IMR-90 (cell line): ENCODE measurements around the gene PRPF6. TPM values are rescaled to one million over a fixed set of nuclear protein-coding genes. Genes with fewer than 3 reads are reported as not detected.

Experiments used
- ATAC-seq: fragments of 200-7000 bp; cut with Tn5 transposase; 2 replicates; pipeline ENCODE4 v1.9.1; 2020; ENCODE audit warnings: low read depth, mild to moderate bottlenecking, moderate library complexity
- BruUV-seq: library from RNA; stranded (reverse); fragments of 400-500 nt; replicated peaks from 2 replicates; lab custom pipeline; 2021; lab: Mats Ljungman, UMichigan
- CTCF ChIA-PET: fragments of 300-600 bp; formaldehyde crosslinking; extraction: SDS; loops from one replicate; lab custom pipeline; 2021; ENCODE audit warnings: antibody characterized with exemption; lab: Yijun Ruan, JAX
- POLR2A ChIA-PET: fragments of 300-600 bp; sonication (Branson Sonifier 250); formaldehyde crosslinking; loops from one replicate; lab custom pipeline; 2022; ENCODE audit warnings: antibody characterized with exemption; ENCODE audit not compliant: unreplicated experiment; lab: Charles Lee
- DNase-seq: peaks from one replicate; pipeline ENCODE4 v3.0.0; 2013
- H2AFZ ChIP-seq: replicated peaks from 2 replicates; pipeline ENCODE3; 2013; ENCODE audit warnings: low read length, mild to moderate bottlenecking; ENCODE audit not compliant: poor library complexity
- H2AK5ac ChIP-seq: 2 replicates; pipeline ENCODE4 v1.6.1; 2013; ENCODE audit warnings: low read depth, low read length, inconsistent platforms
- H2AK9ac ChIP-seq: replicated peaks from 2 replicates; pipeline ENCODE3; 2013; ENCODE audit warnings: mild to moderate bottlenecking, low read depth, low read length, moderate library complexity; ENCODE audit not compliant: poor library complexity
- H2BK120ac ChIP-seq: 2 replicates; pipeline ENCODE4 v1.6.1; 2013; ENCODE audit warnings: low read depth, low read length, inconsistent platforms
- H2BK15ac ChIP-seq: 3 replicates; pipeline ENCODE4 v1.6.1; 2013; ENCODE audit warnings: low read depth, low read length, inconsistent platforms
- H2BK20ac ChIP-seq: 2 replicates; pipeline ENCODE4 v1.6.1; 2013; ENCODE audit warnings: low read depth, mild to moderate bottlenecking, inconsistent platforms, low read length, moderate library complexity
- H2BK5ac ChIP-seq: 2 replicates; pipeline ENCODE4 v1.6.1; 2013; ENCODE audit warnings: mild to moderate bottlenecking, low read depth, low read length, inconsistent platforms; ENCODE audit not compliant: poor library complexity, severe bottlenecking
- H3K14ac ChIP-seq: replicated peaks from 2 replicates; pipeline ENCODE4 v1.6.1; 2013; ENCODE audit warnings: low read depth, low read length, inconsistent platforms
- H3K18ac ChIP-seq: 2 replicates; pipeline ENCODE4 v1.6.1; 2013; ENCODE audit warnings: low read depth, low read length, control low read depth
- H3K23ac ChIP-seq: 2 replicates; pipeline ENCODE4 v1.6.1; 2013; ENCODE audit warnings: low read depth, low read length, inconsistent platforms
- H3K27ac ChIP-seq: 2 replicates; pipeline ENCODE4 v1.5.1; 2013; ENCODE audit warnings: mild to moderate bottlenecking, control low read depth, low read length; ENCODE audit not compliant: insufficient read depth
- H3K27me3 ChIP-seq: 2 replicates; pipeline ENCODE4 v1.6.1; 2013; ENCODE audit warnings: low read length; ENCODE audit not compliant: control insufficient read depth, insufficient read depth
- H3K36me3 ChIP-seq: 2 replicates; pipeline ENCODE4 v1.6.1; 2013; ENCODE audit warnings: low read length, mixed read lengths; ENCODE audit not compliant: control insufficient read depth, insufficient read depth
- H3K4ac ChIP-seq: 2 replicates; pipeline ENCODE4 v1.6.1; 2013; ENCODE audit warnings: low read depth, low read length, inconsistent platforms
- H3K4me1 ChIP-seq: 2 replicates; pipeline ENCODE4 v1.6.1; 2013; ENCODE audit warnings: low read length, mixed read lengths; ENCODE audit not compliant: control insufficient read depth, insufficient read depth
- H3K4me2 ChIP-seq: 2 replicates; pipeline ENCODE4 v1.6.1; 2013; ENCODE audit warnings: low read depth, mild to moderate bottlenecking, control low read depth, low read length, moderate library complexity
- H3K4me3 ChIP-seq: 2 replicates; pipeline ENCODE4 v1.5.1; 2013; ENCODE audit warnings: low read depth, mild to moderate bottlenecking, control low read depth, low read length, moderate library complexity; ENCODE audit not compliant: insufficient read depth
- H3K56ac ChIP-seq: 2 replicates; pipeline ENCODE4 v1.6.1; 2013; ENCODE audit warnings: low read length, inconsistent platforms; ENCODE audit not compliant: insufficient read depth; ENCODE audit errors: extremely low read depth
- H3K79me1 ChIP-seq, 2 experiments: 2 replicates each; pipeline ENCODE4 v1.6.1; 2013; ENCODE audit warnings: low read length in 2 of 2, inconsistent platforms in 1 of 2, low read depth in 1 of 2
- H3K9ac ChIP-seq: 2 replicates; pipeline ENCODE4 v1.6.1; 2013; ENCODE audit warnings: low read depth, low read length, control low read depth
- H3K9me1 ChIP-seq: 2 replicates; pipeline ENCODE4 v1.6.1; 2013; ENCODE audit warnings: low read length, inconsistent platforms; ENCODE audit not compliant: insufficient read depth
- H3K9me3 ChIP-seq: 2 replicates; pipeline ENCODE4 v1.6.1; 2013; ENCODE audit warnings: low read length; ENCODE audit not compliant: control insufficient read depth, insufficient read depth
- H4K20me1 ChIP-seq: 2 replicates; pipeline ENCODE4 v1.6.1; 2013; ENCODE audit warnings: low read length, inconsistent platforms; ENCODE audit not compliant: insufficient read depth
- H4K5ac ChIP-seq: 2 replicates; pipeline ENCODE4 v1.6.1; 2013; ENCODE audit warnings: mild to moderate bottlenecking, low read depth, low read length, control low read depth
- H4K8ac ChIP-seq, 2 experiments: 2 replicates each; pipeline ENCODE4 v1.6.1; 2013; ENCODE audit warnings: low read depth in 2 of 2, low read length in 2 of 2, control low read depth in 1 of 2, inconsistent platforms in 1 of 2
- H4K91ac ChIP-seq: 2 replicates; pipeline ENCODE4 v1.6.1; 2013; ENCODE audit warnings: low read depth, low read length, inconsistent platforms; ENCODE audit not compliant: insufficient read depth
- BHLHE40 ChIP-seq: fragments of 150-350 bp; IDR thresholded peaks from 2 replicates; pipeline ENCODE4 v1.6.1; 2016; ENCODE audit warnings: mild to moderate bottlenecking, low read depth, low read length
- MAZ ChIP-seq: IDR thresholded peaks from 2 replicates; pipeline ENCODE4 v1.6.1; 2012; ENCODE audit warnings: low read depth, mild to moderate bottlenecking, low read length, improper control_type of control experiment, moderate library complexity, borderline replicate concordance
- MXI1 ChIP-seq: IDR thresholded peaks from 2 replicates; pipeline ENCODE4 v1.6.1; 2012; ENCODE audit warnings: low read depth, mild to moderate bottlenecking, low read length, moderate library complexity, borderline replicate concordance
- NFE2L2 ChIP-seq: fragments of 150-350 bp; IDR thresholded peaks from 2 replicates; pipeline ENCODE4 v1.6.1; 2016; ENCODE audit warnings: low read depth, mild to moderate bottlenecking, low read length
- POLR2A ChIP-seq: IDR thresholded peaks from 2 replicates; pipeline ENCODE4 v1.6.1; 2012; ENCODE audit warnings: mild to moderate bottlenecking, low read depth, low read length
- RAD21 ChIP-seq: IDR thresholded peaks from 2 replicates; pipeline ENCODE4 v1.6.1; 2012; ENCODE audit warnings: low read length, improper control_type of control experiment
- RCOR1 ChIP-seq: IDR thresholded peaks from 2 replicates; pipeline ENCODE4 v1.6.1; 2012; ENCODE audit warnings: mild to moderate bottlenecking, low read length, improper control_type of control experiment; ENCODE audit not compliant: insufficient replicate concordance
- RFX5 ChIP-seq: IDR thresholded peaks from 2 replicates; pipeline ENCODE4 v1.8.0; 2012; ENCODE audit warnings: low read depth, mild to moderate bottlenecking, low read length, moderate library complexity
- WGBS, 2 experiments: methylation state at CpG; one replicate each; pipeline versions ENCODE4 v1.1.5 to v1.1.7; 2013; ENCODE audit warnings: missing lambda C conversion rate in 2 of 2; ENCODE audit not compliant: insufficient read length in 1 of 2; ENCODE audit errors: extremely low coverage in 2 of 2; 5-methylcytosine and 5-hydroxymethylcytosine counted together
- dilution Hi-C: fragments of 300-500 bp; cut with HindIII; formaldehyde crosslinking; loops from one replicate; pipeline ENCODE4 v1.14.3; 2018; ENCODE audit warnings: low sequenced_read_pairs; ENCODE audit not compliant: unreplicated experiment
- in situ Hi-C: fragments of 300-500 bp; cut with MboI; formaldehyde crosslinking; loops from 3 replicates; pipeline ENCODE4 v1.14.3; 2019; ENCODE audit warnings: low sequenced_read_pairs, inconsistent platforms, mixed read lengths
- intact Hi-C: fragments of 100-400 bp; cut with micrococcal nuclease; formaldehyde crosslinking; loops from 2 replicates; pipeline ENCODE4 v1.10.0; 2022
- polyA plus RNA-seq, 3 experiments: library from polyadenylated mRNA; depleted of rRNA; stranded (reverse); fragments of >200 nt; gene quantifications; 2 replicates each; pipeline ENCODE4 v1.2.3, GENCODE V29; 2012; ENCODE audit warnings: low replicate concordance in 1 of 3
- total RNA-seq: library from RNA; depleted of rRNA; stranded (reverse); fragments of >200 nt; gene quantifications from 2 replicates; pipeline ENCODE4 v1.2.3, GENCODE V29; 2012
- TF ChIP-seq, protein P1 (sequence below): fragments of 150-350 bp; IDR thresholded peaks from 2 replicates; pipeline ENCODE4 v1.6.1; 2017; ENCODE audit warnings: mild to moderate bottlenecking, antibody characterized with exemption, low read length, low read depth
- TF ChIP-seq, protein P2 (sequence below): fragments of 150-350 bp; IDR thresholded peaks from 2 replicates; pipeline ENCODE4 v1.6.1; 2016; ENCODE audit warnings: low read depth, mild to moderate bottlenecking, low read length, moderate library complexity, borderline replicate concordance

The PRPF6 gene
- total and polyA plus RNA-seq, 2 of the 4 experiments (the other 2 are of a cell fraction) = 43.5 to 71.3 TPM

DNA sequence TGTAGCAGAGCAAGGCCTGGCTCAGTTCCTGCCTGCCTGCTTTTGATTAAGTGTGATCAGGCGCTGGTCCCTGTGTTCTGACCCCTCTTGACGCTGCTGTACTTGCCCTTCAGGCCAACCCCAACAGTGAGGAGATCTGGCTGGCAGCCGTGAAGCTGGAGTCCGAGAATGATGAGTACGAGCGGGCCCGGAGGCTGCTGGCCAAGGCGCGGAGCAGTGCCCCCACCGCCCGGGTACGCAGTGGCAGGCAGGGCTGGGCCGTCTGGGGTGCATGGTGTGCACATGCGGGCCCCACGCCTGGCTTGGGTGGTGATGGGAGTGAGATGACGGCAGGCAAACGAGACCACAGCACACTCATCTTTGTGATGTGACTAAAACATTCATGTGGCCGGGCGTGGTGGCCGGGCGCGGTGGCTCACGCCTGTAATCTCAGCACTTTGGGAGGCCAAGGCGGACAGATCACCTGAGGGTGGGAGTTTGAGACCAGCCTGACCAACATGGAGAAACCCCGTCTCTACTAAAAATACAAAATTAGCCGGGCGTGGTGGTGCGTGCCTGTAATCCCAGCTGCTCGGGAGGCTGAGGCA is 45.0 kb downstream of the PRPF6 start:
- intact Hi-C loops (no loop called here), dilution Hi-C loops (no loop called here), in situ Hi-C loops (no loop called here)
- Histone ChIP-seq H3K14ac (no peak overlapping the region), H3K27ac (no peak overlapping the region), H2BK20ac (no peak overlapping the region), H3K4me1 (no peaks in the 10 kb centered on the region), H3K18ac (no peak overlapping the region), H3K36me3 (peaks cover 74% of the 10 kb centered on the region), H2AK5ac (no peak overlapping the region), H2BK15ac (no peak overlapping the region), H2BK120ac (no peak overlapping the region), H2AK9ac (no peak overlapping the region), H3K9me3 (no peaks in the 10 kb centered on the region), H2AFZ (no peak overlapping the region), H3K9me1 (peaks cover 4% of the 10 kb centered on the region; the same call in 1 of the 2 replicates), H3K4ac (no peak overlapping the region), H3K56ac (no peak overlapping the region), H3K4me3 (no peak overlapping the region), H3K27me3 (no peaks in the 10 kb centered on the region), H3K23ac (no peak overlapping the region), H4K20me1 (peaks cover 13% of the 10 kb centered on the region), H2BK5ac (no peak overlapping the region), H3K79me1 (peaks cover 8 to 15% of the 10 kb centered on the region in 2 experiments; a peak in 3 of 4 replicates), H4K8ac (no peak overlapping the region), H4K5ac (no peak overlapping the region), H3K4me2 (no peak overlapping the region), H3K9ac (no peak overlapping the region), H4K91ac (no peak overlapping the region)
- DNase-seq = no peak
- CTCF ChIA-PET = no interaction called here
- no peak for ATAC-seq
- no peak for TF ChIP-seq POLR2A
- TF ChIP-seq MAZ = no peak
- no peak for TF ChIP-seq NFE2L2
- TF ChIP-seq, protein P1, sequence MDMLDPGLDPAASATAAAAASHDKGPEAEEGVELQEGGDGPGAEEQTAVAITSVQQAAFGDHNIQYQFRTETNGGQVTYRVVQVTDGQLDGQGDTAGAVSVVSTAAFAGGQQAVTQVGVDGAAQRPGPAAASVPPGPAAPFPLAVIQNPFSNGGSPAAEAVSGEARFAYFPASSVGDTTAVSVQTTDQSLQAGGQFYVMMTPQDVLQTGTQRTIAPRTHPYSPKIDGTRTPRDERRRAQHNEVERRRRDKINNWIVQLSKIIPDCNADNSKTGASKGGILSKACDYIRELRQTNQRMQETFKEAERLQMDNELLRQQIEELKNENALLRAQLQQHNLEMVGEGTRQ = no peak
- TF ChIP-seq, protein P2, sequence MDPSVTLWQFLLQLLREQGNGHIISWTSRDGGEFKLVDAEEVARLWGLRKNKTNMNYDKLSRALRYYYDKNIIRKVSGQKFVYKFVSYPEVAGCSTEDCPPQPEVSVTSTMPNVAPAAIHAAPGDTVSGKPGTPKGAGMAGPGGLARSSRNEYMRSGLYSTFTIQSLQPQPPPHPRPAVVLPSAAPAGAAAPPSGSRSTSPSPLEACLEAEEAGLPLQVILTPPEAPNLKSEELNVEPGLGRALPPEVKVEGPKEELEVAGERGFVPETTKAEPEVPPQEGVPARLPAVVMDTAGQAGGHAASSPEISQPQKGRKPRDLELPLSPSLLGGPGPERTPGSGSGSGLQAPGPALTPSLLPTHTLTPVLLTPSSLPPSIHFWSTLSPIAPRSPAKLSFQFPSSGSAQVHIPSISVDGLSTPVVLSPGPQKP = no peak
- no peak for TF ChIP-seq RAD21
- no peak for TF ChIP-seq MXI1
- no peak for TF ChIP-seq BHLHE40
- TF ChIP-seq RFX5 = no peak
- no peak for TF ChIP-seq RCOR1
- 92% methylated on average over 17 of the region's 29 CpGs; no CpG with 5 or more reads in 1 of the 2 experiments for WGBS, 2 experiments
- no TSS peak for BruUV-seq
- POLR2A ChIA-PET = no interaction called here
